Right lobe of liver (tissue), 6 donors: ENCODE results near the gene ZNF41. TPM values are rescaled to one million over a fixed set of nuclear protein-coding genes. Genes with fewer than 3 reads are reported as not detected.

Source experiments
- ATAC-seq, 4 donors: fragments of 200-7000 bp; cut with Tn5 transposase; one replicate each; pipeline ENCODE4 v1.9.1; 2020; ENCODE audit warnings: mild to moderate bottlenecking in 4 of 4, moderate library complexity in 4 of 4
- DNase-seq, 3 donors: peaks; one replicate each; pipeline ENCODE4 v3.0.0-alpha.2; 2020
- H3K27ac ChIP-seq, 3 donors: fragments of 200-600 bp; one replicate each; pipeline ENCODE4 v1.8.0; 2022
- H3K27me3 ChIP-seq, 2 donors: fragments of 200-600 bp; one replicate each; pipeline ENCODE4 v1.8.0; 2022
- H3K36me3 ChIP-seq, 4 donors: fragments of 200-600 bp; sonication (generic) in 1 of 4; one replicate each; pipeline versions ENCODE4 v1.5.1 to v1.8.0; 2017 to 2022; ENCODE audit warnings: control low read depth in 1 of 4
- H3K4me1 ChIP-seq, 4 donors: fragments of 200-600 bp; sonication (generic) in 1 of 4; one replicate each; pipeline versions ENCODE4 v1.5.1 to v1.8.0; 2017 to 2022; ENCODE audit warnings: control low read depth in 1 of 4
- H3K4me3 ChIP-seq, 3 donors: fragments of 200-600 bp; one replicate each; pipeline ENCODE4 v1.8.0; 2022
- H3K9me3 ChIP-seq, 4 donors: fragments of 200-600 bp; sonication (generic) in 1 of 4; one replicate each; pipeline versions ENCODE4 v1.5.1 to v1.8.0; 2017 to 2022; ENCODE audit warnings: control low read depth in 1 of 4
- CTCF ChIP-seq, 4 donors: fragments of 200-600 bp in 3 of 4; fragments of 450-650 bp in 1 of 4; IDR thresholded peaks; one replicate each; pipeline versions ENCODE4 v1.5.1 to v1.8.0; 2016 to 2022; ENCODE audit warnings: antibody characterized with exemption in 4 of 4, mild to moderate bottlenecking in 2 of 4
- POLR2A ChIP-seq: fragments of 450-650 bp; IDR thresholded peaks from one replicate; pipeline ENCODE4 v1.6.1; 2017; ENCODE audit warnings: antibody characterized with exemption, mild to moderate bottlenecking
- WGBS: methylation state at CpG from one replicate; pipeline ENCODE4 v1.1.6; 2018; ENCODE audit warnings: low coverage, low lambda C conversion rate; ENCODE audit not compliant: insufficient coverage; ENCODE audit errors: missing lambda C conversion rate; 5-methylcytosine and 5-hydroxymethylcytosine counted together
- intact Hi-C, 2 donors: fragments of 100-400 bp; cut with DNase I; formaldehyde crosslinking; loops; one replicate each; pipeline versions ENCODE4 v1.11.2 to v1.14.1; 2022
- total RNA-seq, 6 experiments: library from RNA; depleted of rRNA in 2 of 6; stranded (reverse); fragments of >200 nt in 2 of 6; fragmentation: NEBNext Ultra II Directional in 3 of 6; extraction: Animal tissue kit (Norgen Biotek cat#: 25700) in 3 of 6; gene quantifications; one replicate each; pipeline versions ENCODE4 v1.1.0 to v1.2.4, GENCODE V29; 2016 to 2023
- donor health status: DM: no; HTN: yes; CAD: no.
- donor health status: DM: no; HTN: no; CAD: no.
- donor health status: DM: no; HTN: no; CAD: no.
- donor health status: DM: no; HTN: yes; CAD: no.
- donor health status: DM: no; HTN: yes; CAD: no.

The ZNF41 gene
- total RNA-seq, 6 experiments from 2014 or later, result 2.7 to 6.1 (median 3.9) TPM

- Histone ChIP-seq H3K4me3 (no peak overlapping the region), H3K27me3 (no peaks in the 10 kb centered on the region), H3K9me3 (peaks cover 0 to 30% (median 15%) of the 10 kb centered on the region in 4 donors), H3K36me3 (peaks cover 0 to 5% (median 0%) of the 10 kb centered on the region in 4 donors), H3K4me1 (no peaks in the 10 kb centered on the region), H3K27ac (no peak overlapping the region)
- ATAC-seq, result no peak
- intact Hi-C loops, result no loop called here
- TF ChIP-seq POLR2A, result no peak
- no peak for TF ChIP-seq CTCF (IDR thresholded peaks at IDR 0.05)
- no peak for DNase-seq
- 82% methylated on average over 11 of the region's 11 CpGs for whole genome bisulfite sequencing
Observed at GRCh38 chrX:47447607-47448006, 35.4 kb downstream of the ZNF41 start.

GRCh38 chrX:47446971-47447370 is 36.1 kb downstream of the ZNF41 start:
- peaks cover 0 to 30% (median 15%) of the 10 kb centered on the region in 4 donors for H3K9me3 ChIP-seq
- no peak overlapping the region for H3K27ac ChIP-seq
- no peaks in the 10 kb centered on the region for H3K4me1 ChIP-seq
- ATAC-seq (no peak), DNase-seq (no peak)
- intact Hi-C loops, result no loop called here
- peaks cover 0 to 2% (median 0%) of the 10 kb centered on the region in 4 donors for H3K36me3 ChIP-seq
- 83% methylated on average over 2 of the region's 2 CpGs for WGBS
- TF ChIP-seq POLR2A (no peak), CTCF (IDR thresholded peaks at IDR 0.05) (no peak)
- H3K4me3 ChIP-seq, result no peak overlapping the region
- H3K27me3 ChIP-seq, result no peaks in the 10 kb centered on the region

- H3K27ac ChIP-seq, result no peak overlapping the region
- H3K9me3 ChIP-seq, result peaks cover 0 to 30% (median 15%) of the 10 kb centered on the region in 4 donors
- H3K36me3 ChIP-seq, result peaks cover 0 to 2% (median 0%) of the 10 kb centered on the region in 4 donors
- WGBS, result 55% methylated on average over 2 of the region's 2 CpGs
- DNase-seq (no peak), ATAC-seq (no peak)
- intact Hi-C loops, result no loop called here
- no peaks in the 10 kb centered on the region for H3K4me1 ChIP-seq
- no peak overlapping the region for H3K4me3 ChIP-seq
- TF ChIP-seq CTCF (IDR thresholded peaks at IDR 0.05) (no peak), POLR2A (no peak)
- H3K27me3 ChIP-seq, result no peaks in the 10 kb centered on the region
Observed at GRCh38 chrX:47446431-47446830, 36.6 kb downstream of the ZNF41 start.

- Histone ChIP-seq H3K9me3 (no peaks in the 10 kb centered on the region), H3K27ac (no peak overlapping the region), H3K4me1 (no peaks in the 10 kb centered on the region), H3K4me3 (no peak overlapping the region), H3K36me3 (no peaks in the 10 kb centered on the region), H3K27me3 (no peaks in the 10 kb centered on the region)
- WGBS, result 81% methylated on average over 5 of the region's 5 CpGs
- DNase-seq (no peak), ATAC-seq (no peak)
- intact Hi-C loops, result no loop called here
- TF ChIP-seq CTCF (IDR thresholded peaks at IDR 0.05) (no peak), POLR2A (no peak)
Observed at GRCh38 chrX:47430925-47431324, 52.1 kb downstream of the ZNF41 start.

GRCh38 chrX:47422444-47422843 is 60.6 kb downstream of the ZNF41 start:
- intact Hi-C loops, result no loop called here
- no peaks in the 10 kb centered on the region for H3K36me3 ChIP-seq
- no peak overlapping the region for H3K4me3 ChIP-seq
- no peak for TF ChIP-seq POLR2A
- TF ChIP-seq CTCF (IDR thresholded peaks at IDR 0.05), result no peak
- WGBS, result 54% methylated on average over 2 of the region's 2 CpGs
- H3K4me1 ChIP-seq, result no peaks in the 10 kb centered on the region
- DNase-seq (no peak), ATAC-seq (no peak)
- H3K9me3 ChIP-seq, result no peaks in the 10 kb centered on the region
- no peak overlapping the region for H3K27ac ChIP-seq
- H3K27me3 ChIP-seq, result no peaks in the 10 kb centered on the region
